ENCODE results near the gene TEX52.
A peak's percentile ranks its signal among the peaks of the same experiment; 100 is the strongest.

TEX52 gene

GRCh38 chr12:2833327-2833726, 23.5 kb downstream of the TEX52 start:
- DNase-seq (ENCODE audit: low spot score in 2 of 2), result no peak
- H3K27ac Mint-ChIP-seq, result no peak overlapping the region

GRCh38 chr12:2832550-2833127, 24.2 kb downstream of the TEX52 start:
- DNase-seq (ENCODE audit: low spot score in 2 of 2) (no peak), ATAC-seq (ENCODE audit: low read depth) (no peak)
- peak overlapping the region; percentile 58 for H3K27ac Mint-ChIP-seq
- H3K4me1 Mint-ChIP-seq, result peaks cover 2% of the 10 kb centered on the region
- H3K27me3 Mint-ChIP-seq, result no peaks in the 10 kb centered on the region
- no peak overlapping the region for H3K4me3 Mint-ChIP-seq
- H3K9me3 Mint-ChIP-seq, result no peaks in the 10 kb centered on the region
- peaks cover 22% of the 10 kb centered on the region for H3K36me3 Mint-ChIP-seq

More at GRCh38 chr12:2833327-2833726, 23.5 kb downstream of the TEX52 start:
- ATAC-seq (ENCODE audit: low read depth), result no peak
- Mint-ChIP-seq H3K9me3 (no peaks in the 10 kb centered on the region), H3K4me1 (peaks cover 2% of the 10 kb centered on the region), H3K27me3 (no peaks in the 10 kb centered on the region), H3K36me3 (peaks cover 21% of the 10 kb centered on the region), H3K4me3 (no peak overlapping the region)

- no peak for DNase-seq (ENCODE audit: low spot score in 2 of 2)
- H3K9me3 Mint-ChIP-seq, result no peaks in the 10 kb centered on the region
- H3K27ac Mint-ChIP-seq, result no peak overlapping the region
- H3K4me3 Mint-ChIP-seq, result no peak overlapping the region
- H3K36me3 Mint-ChIP-seq, result peaks cover 41% of the 10 kb centered on the region
- H3K27me3 Mint-ChIP-seq, result no peaks in the 10 kb centered on the region
- no peaks in the 10 kb centered on the region for H3K4me1 Mint-ChIP-seq
- ATAC-seq (ENCODE audit: low read depth), result no peak
Measured at GRCh38 chr12:2829275-2829674, 27.6 kb downstream of the TEX52 start.

GRCh38 chr12:2826721-2827515, 29.9 kb downstream of the TEX52 start:
- Mint-ChIP-seq H3K4me1 (no peaks in the 10 kb centered on the region), H3K36me3 (peaks cover 52% of the 10 kb centered on the region), H3K27ac (no peak overlapping the region), H3K27me3 (no peaks in the 10 kb centered on the region), H3K9me3 (no peaks in the 10 kb centered on the region), H3K4me3 (no peak overlapping the region)
- DNase-seq (ENCODE audit: low spot score in 2 of 2) (no peak), ATAC-seq (ENCODE audit: low read depth) (no peak)

GRCh38 chr12:2826036-2826435, 30.8 kb downstream of the TEX52 start:
- ATAC-seq (ENCODE audit: low read depth) (no peak), DNase-seq (ENCODE audit: low spot score in 2 of 2) (no peak)
- Mint-ChIP-seq H3K27ac (no peak overlapping the region), H3K27me3 (no peaks in the 10 kb centered on the region), H3K9me3 (no peaks in the 10 kb centered on the region), H3K4me1 (no peaks in the 10 kb centered on the region), H3K4me3 (no peak overlapping the region), H3K36me3 (peaks cover 53% of the 10 kb centered on the region)

GRCh38 chr12:2825132-2825531, 31.7 kb downstream of the TEX52 start:
- no peaks in the 10 kb centered on the region for H3K9me3 Mint-ChIP-seq
- H3K4me1 Mint-ChIP-seq, result no peaks in the 10 kb centered on the region
- DNase-seq (ENCODE audit: low spot score in 2 of 2) (no peak), ATAC-seq (ENCODE audit: low read depth) (no peak)
- H3K4me3 Mint-ChIP-seq, result no peak overlapping the region
- no peak overlapping the region for H3K27ac Mint-ChIP-seq
- no peaks in the 10 kb centered on the region for H3K27me3 Mint-ChIP-seq
- H3K36me3 Mint-ChIP-seq, result peaks cover 52% of the 10 kb centered on the region

- Mint-ChIP-seq H3K36me3 (peaks cover 55% of the 10 kb centered on the region), H3K4me3 (no peak overlapping the region), H3K27me3 (no peaks in the 10 kb centered on the region), H3K9me3 (no peaks in the 10 kb centered on the region), H3K4me1 (peaks cover 3% of the 10 kb centered on the region), H3K27ac (no peak overlapping the region)
- ATAC-seq (ENCODE audit: low read depth) (no peak), DNase-seq (ENCODE audit: low spot score in 2 of 2) (no peak)
Measured at GRCh38 chr12:2824541-2824940, 32.3 kb downstream of the TEX52 start.

- ATAC-seq (ENCODE audit: low read depth) (no peak), DNase-seq (ENCODE audit: low spot score in 2 of 2) (no peak)
- Mint-ChIP-seq H3K36me3 (peaks cover 52% of the 10 kb centered on the region), H3K4me3 (no peak overlapping the region), H3K4me1 (peaks cover 4% of the 10 kb centered on the region), H3K27me3 (no peaks in the 10 kb centered on the region), H3K27ac (no peak overlapping the region), H3K9me3 (no peaks in the 10 kb centered on the region)
Measured at GRCh38 chr12:2823483-2823882, 33.4 kb downstream of the TEX52 start.

- no peak overlapping the region for H3K4me3 Mint-ChIP-seq
- no peaks in the 10 kb centered on the region for H3K9me3 Mint-ChIP-seq
- no peak overlapping the region for H3K27ac Mint-ChIP-seq
- H3K36me3 Mint-ChIP-seq, result peaks cover 51% of the 10 kb centered on the region
- DNase-seq (ENCODE audit: low spot score in 2 of 2) (no peak), ATAC-seq (ENCODE audit: low read depth) (no peak)
- H3K4me1 Mint-ChIP-seq, result peaks cover 9% of the 10 kb centered on the region
- H3K27me3 Mint-ChIP-seq, result no peaks in the 10 kb centered on the region
Measured at GRCh38 chr12:2820432-2820831, 36.4 kb downstream of the TEX52 start.

- DNase-seq (ENCODE audit: low spot score in 2 of 2), result no peak
- Mint-ChIP-seq H3K27me3 (no peaks in the 10 kb centered on the region), H3K27ac (no peak overlapping the region), H3K36me3 (peaks cover 47% of the 10 kb centered on the region), H3K9me3 (no peaks in the 10 kb centered on the region), H3K4me3 (no peak overlapping the region), H3K4me1 (peaks cover 9% of the 10 kb centered on the region)
- ATAC-seq (ENCODE audit: low read depth), result no peak
Measured at GRCh38 chr12:2819810-2820209, 37.0 kb downstream of the TEX52 start.

- Mint-ChIP-seq H3K4me3 (peak overlapping the region; percentile 100), H3K4me1 (peaks cover 17% of the 10 kb centered on the region), H3K36me3 (peaks cover 14% of the 10 kb centered on the region), H3K9me3 (no peaks in the 10 kb centered on the region), H3K27me3 (no peaks in the 10 kb centered on the region), H3K27ac (peak overlapping the region; percentile 98)
- DNase-seq (ENCODE audit: low spot score in 2 of 2), result peak; percentile 19 to 20
- ATAC-seq (ENCODE audit: low read depth), result no peak
Measured at GRCh38 chr12:2813214-2814185, 43.3 kb downstream of the TEX52 start.

GRCh38 chr12:2812290-2813213, 44.3 kb downstream of the TEX52 start, which contains the start of gene ITFG2:
ITFG2 (plus strand) TSS chr12:2812668; CDS start chr12:2812761, 93 bp downstream.
- Mint-ChIP-seq H3K27me3 (no peaks in the 10 kb centered on the region), H3K27ac (peak within 1 kb of the TSS; percentile 98), H3K9me3 (no peaks in the 10 kb centered on the region), H3K4me1 (peaks cover 11% of the 10 kb centered on the region), H3K36me3 (peaks cover 6% of the 10 kb centered on the region), H3K4me3 (peak within 1 kb of the TSS; percentile 100)
- DNase-seq (ENCODE audit: low spot score in 2 of 2), result peak; percentile 89 to 91
- ATAC-seq (ENCODE audit: low read depth), result peak; percentile 92

GRCh38 chr12:2811801-2812200, 45.0 kb downstream of the TEX52 start:
- Mint-ChIP-seq H3K27me3 (no peaks in the 10 kb centered on the region), H3K27ac (peak overlapping the region; percentile 98), H3K4me1 (peaks cover 11% of the 10 kb centered on the region), H3K36me3 (peaks cover 5% of the 10 kb centered on the region), H3K9me3 (no peaks in the 10 kb centered on the region), H3K4me3 (peak overlapping the region; percentile 43)
- DNase-seq (ENCODE audit: low spot score in 2 of 2) (no peak), ATAC-seq (ENCODE audit: low read depth) (no peak)
